GM18502 (cell line): ENCODE results near the gene MMAA.
"Not testable (repeated sequence)": the region's sequence is repeated elsewhere in the genome, so short reads cannot be mapped to it uniquely, and the experiment has no call there.

ENCODE experiments used
- ATAC-seq: cut with Tn5 transposase; IDR thresholded peaks from one replicate; pipeline ENCODE4 v1.9.1; 2021; ENCODE audit warnings: mild to moderate bottlenecking; ENCODE audit not compliant: unreplicated experiment, poor library complexity

The MMAA gene

GRCh38 chr4:145626623-145626982 lies 7.4 kb downstream of the MMAA start:
- no peak for ATAC-seq

GRCh38 chr4:145635117-145635516 lies 15.9 kb downstream of the MMAA start:
- no peak for ATAC-seq

- no peak for ATAC-seq
Measured at GRCh38 chr4:145635630-145636029, 16.4 kb downstream of the MMAA start.

- no peak for ATAC-seq
Measured at GRCh38 chr4:145639186-145639698, 20.1 kb downstream of the MMAA start.

GRCh38 chr4:145640236-145640635 lies 21.1 kb downstream of the MMAA start:
- ATAC-seq = not testable (repeated sequence)

GRCh38 chr4:145643295-145643694 lies 24.1 kb downstream of the MMAA start:
- ATAC-seq = no peak

GRCh38 chr4:145644699-145645098 lies 25.5 kb downstream of the MMAA start:
- no peak for ATAC-seq

- no peak for ATAC-seq
Measured at GRCh38 chr4:145656156-145656555, 37.0 kb downstream of the MMAA start.

GRCh38 chr4:145660064-145660463 lies 40.9 kb downstream of the MMAA start:
- no peak for ATAC-seq

- ATAC-seq = no peak
Measured at GRCh38 chr4:145663194-145663593, 44.0 kb downstream of the MMAA start.

GRCh38 chr4:145665773-145666172 lies 46.6 kb downstream of the MMAA start:
- ATAC-seq = no peak

- no peak for ATAC-seq
Measured at GRCh38 chr4:145670422-145670821, 51.2 kb downstream of the MMAA start.

- no peak for ATAC-seq
Measured at GRCh38 chr4:145679520-145679919, 60.3 kb downstream of the MMAA start.

GRCh38 chr4:145679991-145680455 lies 60.8 kb downstream of the MMAA start, which contains the start of gene C4orf51:
TSS of gene C4orf51 (plus strand) at chr4:145680146. CDS start at chr4:145680204, 58 bp downstream.
- no peak for ATAC-seq

GRCh38 chr4:145680902-145681301 lies 61.7 kb downstream of the MMAA start:
- no peak for ATAC-seq

- ATAC-seq = no peak
Measured at GRCh38 chr4:145681518-145681917, 62.3 kb downstream of the MMAA start.

- no peak for ATAC-seq
Measured at GRCh38 chr4:145681956-145682355, 62.8 kb downstream of the MMAA start.

GRCh38 chr4:145686991-145687390 lies 67.8 kb downstream of the MMAA start:
- no peak for ATAC-seq

GRCh38 chr4:145690610-145691009 lies 71.4 kb downstream of the MMAA start:
- no peak for ATAC-seq

GRCh38 chr4:145691416-145691815 lies 72.2 kb downstream of the MMAA start:
- not testable (repeated sequence) for ATAC-seq

GRCh38 chr4:145694929-145695328 lies 75.7 kb downstream of the MMAA start:
- ATAC-seq = no peak

- ATAC-seq = no peak
Measured at GRCh38 chr4:145697332-145697731, 78.1 kb downstream of the MMAA start.

GRCh38 chr4:145698507-145698906 lies 79.3 kb downstream of the MMAA start:
- no peak for ATAC-seq
